Ectodermal cell (in vitro differentiated cells): ENCODE measurements around the gene THEMIS.

Experiments used
- H3K27ac ChIP-seq: 2 replicates; pipeline ENCODE4 v1.7.0; 2013; ENCODE audit warnings: mild to moderate bottlenecking, low read depth, low read length; ENCODE audit not compliant: insufficient read depth, poor library complexity, severe bottlenecking
- H3K27me3 ChIP-seq: 2 replicates; pipeline ENCODE4 v1.7.0; 2013; ENCODE audit warnings: mild to moderate bottlenecking, low read length; ENCODE audit not compliant: insufficient read depth, control insufficient read depth, poor library complexity, severe bottlenecking
- H3K36me3 ChIP-seq: one replicate; pipeline ENCODE4 v1.7.0; 2013; ENCODE audit warnings: low read length; ENCODE audit not compliant: control insufficient read depth, insufficient read depth
- H3K4me1 ChIP-seq: one replicate; pipeline ENCODE4 v1.7.0; 2013; ENCODE audit warnings: low read length; ENCODE audit not compliant: control insufficient read depth, insufficient read depth
- H3K4me3 ChIP-seq: 2 replicates; pipeline ENCODE4 v1.7.0; 2013; ENCODE audit warnings: low read depth, low read length, control low read depth; ENCODE audit not compliant: insufficient read depth
- H3K9me3 ChIP-seq: 2 replicates; pipeline ENCODE4 v1.7.0; 2013; ENCODE audit warnings: mild to moderate bottlenecking, low read length, moderate library complexity; ENCODE audit not compliant: control insufficient read depth
- WGBS, 2 experiments: methylation state at CpG; one replicate each; pipeline ENCODE4 v1.1.7; 2013; ENCODE audit warnings: missing lambda C conversion rate in 2 of 2; 5-methylcytosine and 5-hydroxymethylcytosine counted together

THEMIS gene

GRCh38 chr6:127813699-127814027 is 87.2 kb downstream of the THEMIS start:
- H3K9me3 ChIP-seq, result no peaks in the 10 kb centered on the region
- no peaks in the 10 kb centered on the region for H3K27me3 ChIP-seq
- H3K27ac ChIP-seq, result no peak overlapping the region
- no peaks in the 10 kb centered on the region for H3K4me1 ChIP-seq
- H3K4me3 ChIP-seq, result no peak overlapping the region
- no peaks in the 10 kb centered on the region for H3K36me3 ChIP-seq
- 93 to 94% methylated on average over 3 to 4 of the region's 5 CpGs for WGBS, 2 experiments

- H3K27me3 ChIP-seq, result no peaks in the 10 kb centered on the region
- WGBS, 2 experiments, result 93 to 95% methylated on average over 16 of the region's 16 CpGs
- H3K4me1 ChIP-seq, result no peaks in the 10 kb centered on the region
- no peaks in the 10 kb centered on the region for H3K36me3 ChIP-seq
- H3K4me3 ChIP-seq, result no peak overlapping the region
- no peak overlapping the region for H3K27ac ChIP-seq
- H3K9me3 ChIP-seq, result no peaks in the 10 kb centered on the region
These were observed 87.7 kb downstream of the THEMIS start for GRCh38 chr6:127812985-127813698.

GRCh38 chr6:127811900-127812570 is 88.8 kb downstream of the THEMIS start:
- Histone ChIP-seq H3K27ac (no peak overlapping the region), H3K27me3 (no peaks in the 10 kb centered on the region), H3K36me3 (no peaks in the 10 kb centered on the region), H3K9me3 (no peaks in the 10 kb centered on the region), H3K4me1 (no peaks in the 10 kb centered on the region), H3K4me3 (no peak overlapping the region)
- 92% methylated on average over 3 to 4 of the region's 4 CpGs for WGBS, 2 experiments

- Histone ChIP-seq H3K36me3 (no peaks in the 10 kb centered on the region), H3K4me1 (no peaks in the 10 kb centered on the region), H3K27ac (no peak overlapping the region), H3K27me3 (no peaks in the 10 kb centered on the region), H3K9me3 (no peaks in the 10 kb centered on the region), H3K4me3 (no peak overlapping the region)
- WGBS, 2 experiments, result 92 to 93% methylated on average over 4 of the region's 4 CpGs
These were observed 92.9 kb downstream of the THEMIS start for GRCh38 chr6:127807806-127808517.

GRCh38 chr6:127796713-127797112 is 104.1 kb downstream of the THEMIS start:
- Histone ChIP-seq H3K27me3 (no peaks in the 10 kb centered on the region), H3K4me3 (no peak overlapping the region), H3K4me1 (no peaks in the 10 kb centered on the region), H3K36me3 (no peaks in the 10 kb centered on the region), H3K9me3 (no peaks in the 10 kb centered on the region), H3K27ac (no peak overlapping the region)
- WGBS, 2 experiments, result 100% methylated on average over 1 of the region's 1 CpG; no CpG with 5 or more reads in 1 of the 2 experiments

GRCh38 chr6:127794405-127794804 is 106.5 kb downstream of the THEMIS start:
- no peak overlapping the region for H3K27ac ChIP-seq
- 90 to 100% methylated on average over 1 of the region's 1 CpG for WGBS, 2 experiments
- H3K4me1 ChIP-seq, result no peaks in the 10 kb centered on the region
- H3K36me3 ChIP-seq, result no peaks in the 10 kb centered on the region
- H3K4me3 ChIP-seq, result no peak overlapping the region
- H3K9me3 ChIP-seq, result no peaks in the 10 kb centered on the region
- no peaks in the 10 kb centered on the region for H3K27me3 ChIP-seq

- H3K36me3 ChIP-seq, result no peaks in the 10 kb centered on the region
- 96 to 100% methylated on average over 1 of the region's 1 CpG for WGBS, 2 experiments
- no peaks in the 10 kb centered on the region for H3K9me3 ChIP-seq
- no peaks in the 10 kb centered on the region for H3K4me1 ChIP-seq
- no peaks in the 10 kb centered on the region for H3K27me3 ChIP-seq
- H3K27ac ChIP-seq, result no peak overlapping the region
- no peak overlapping the region for H3K4me3 ChIP-seq
These were observed 107.5 kb downstream of the THEMIS start for GRCh38 chr6:127793396-127793795.

GRCh38 chr6:127792616-127793015 is 108.2 kb downstream of the THEMIS start:
- Histone ChIP-seq H3K4me3 (no peak overlapping the region), H3K36me3 (no peaks in the 10 kb centered on the region), H3K4me1 (no peaks in the 10 kb centered on the region), H3K27ac (no peak overlapping the region), H3K9me3 (no peaks in the 10 kb centered on the region), H3K27me3 (no peaks in the 10 kb centered on the region)
- 88 to 100% methylated on average over 1 of the region's 1 CpG for WGBS, 2 experiments

- Histone ChIP-seq H3K27ac (no peak overlapping the region), H3K27me3 (no peaks in the 10 kb centered on the region), H3K4me3 (no peak overlapping the region), H3K36me3 (no peaks in the 10 kb centered on the region), H3K9me3 (no peaks in the 10 kb centered on the region), H3K4me1 (no peaks in the 10 kb centered on the region)
- 92 to 97% methylated on average over 11 of the region's 11 CpGs for WGBS, 2 experiments
These were observed 108.9 kb downstream of the THEMIS start for GRCh38 chr6:127791779-127792528.

GRCh38 chr6:127790571-127790970 is 110.3 kb downstream of the THEMIS start:
- Histone ChIP-seq H3K4me1 (no peaks in the 10 kb centered on the region), H3K9me3 (no peaks in the 10 kb centered on the region), H3K36me3 (no peaks in the 10 kb centered on the region), H3K4me3 (no peak overlapping the region), H3K27me3 (no peaks in the 10 kb centered on the region), H3K27ac (no peak overlapping the region)
- WGBS, 2 experiments, result 92 to 93% methylated on average over 5 of the region's 5 CpGs
